Uterus (tissue), 2 donors: ENCODE data around the gene MKLN1.

ENCODE experiments used
- POLR2A ChIP-seq, 2 donors: fragments of 450-650 bp; IDR thresholded peaks; one replicate each; pipeline ENCODE4 v1.6.1; 2016; ENCODE audit warnings: antibody characterized with exemption in 2 of 2, mild to moderate bottlenecking in 1 of 2, moderate library complexity in 1 of 2
- TF ChIP-seq, protein P1 (sequence below), 4 experiments: fragments of 200-600 bp in 2 of 4; fragments of 450-650 bp in 2 of 4; sonication (generic) in 2 of 4; IDR thresholded peaks; one replicate each; pipeline ENCODE4 v1.5.1; 2016 to 2019; ENCODE audit warnings: antibody characterized with exemption in 4 of 4, mild to moderate bottlenecking in 2 of 4, moderate library complexity in 1 of 4

DNA sequence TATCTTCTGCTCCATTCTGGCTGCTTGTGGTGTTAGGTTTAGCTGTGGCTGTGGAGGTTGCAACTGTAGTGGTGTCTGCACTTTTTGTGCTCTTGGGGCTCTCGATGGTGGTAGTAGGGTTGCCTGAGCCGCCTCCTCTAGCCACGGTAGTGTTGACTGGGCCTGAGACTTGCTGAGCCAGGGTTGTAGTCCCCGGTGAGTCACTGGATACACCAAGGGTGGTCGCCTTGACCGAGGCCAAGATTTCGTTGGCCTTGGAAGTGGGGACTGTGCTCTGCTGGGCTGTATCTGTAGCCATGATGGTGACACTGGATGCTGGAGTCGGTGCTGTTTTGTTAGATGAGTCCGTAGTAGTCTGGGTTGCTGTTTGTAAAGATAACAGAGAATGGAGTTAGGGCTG is 183.4 kb downstream of the MKLN1 start:
- TF ChIP-seq, protein P1, sequence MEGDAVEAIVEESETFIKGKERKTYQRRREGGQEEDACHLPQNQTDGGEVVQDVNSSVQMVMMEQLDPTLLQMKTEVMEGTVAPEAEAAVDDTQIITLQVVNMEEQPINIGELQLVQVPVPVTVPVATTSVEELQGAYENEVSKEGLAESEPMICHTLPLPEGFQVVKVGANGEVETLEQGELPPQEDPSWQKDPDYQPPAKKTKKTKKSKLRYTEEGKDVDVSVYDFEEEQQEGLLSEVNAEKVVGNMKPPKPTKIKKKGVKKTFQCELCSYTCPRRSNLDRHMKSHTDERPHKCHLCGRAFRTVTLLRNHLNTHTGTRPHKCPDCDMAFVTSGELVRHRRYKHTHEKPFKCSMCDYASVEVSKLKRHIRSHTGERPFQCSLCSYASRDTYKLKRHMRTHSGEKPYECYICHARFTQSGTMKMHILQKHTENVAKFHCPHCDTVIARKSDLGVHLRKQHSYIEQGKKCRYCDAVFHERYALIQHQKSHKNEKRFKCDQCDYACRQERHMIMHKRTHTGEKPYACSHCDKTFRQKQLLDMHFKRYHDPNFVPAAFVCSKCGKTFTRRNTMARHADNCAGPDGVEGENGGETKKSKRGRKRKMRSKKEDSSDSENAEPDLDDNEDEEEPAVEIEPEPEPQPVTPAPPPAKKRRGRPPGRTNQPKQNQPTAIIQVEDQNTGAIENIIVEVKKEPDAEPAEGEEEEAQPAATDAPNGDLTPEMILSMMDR (IDR thresholded peaks at IDR 0.05), result no peak
- no peak for TF ChIP-seq POLR2A (IDR thresholded peaks at IDR 0.05)
